ENCODE data around the gene MRPS30.
"Not testable (repeated sequence)": the region's sequence is repeated elsewhere in the genome, so short reads cannot be mapped to it uniquely, and the experiment has no call there.

MRPS30 gene

DNA sequence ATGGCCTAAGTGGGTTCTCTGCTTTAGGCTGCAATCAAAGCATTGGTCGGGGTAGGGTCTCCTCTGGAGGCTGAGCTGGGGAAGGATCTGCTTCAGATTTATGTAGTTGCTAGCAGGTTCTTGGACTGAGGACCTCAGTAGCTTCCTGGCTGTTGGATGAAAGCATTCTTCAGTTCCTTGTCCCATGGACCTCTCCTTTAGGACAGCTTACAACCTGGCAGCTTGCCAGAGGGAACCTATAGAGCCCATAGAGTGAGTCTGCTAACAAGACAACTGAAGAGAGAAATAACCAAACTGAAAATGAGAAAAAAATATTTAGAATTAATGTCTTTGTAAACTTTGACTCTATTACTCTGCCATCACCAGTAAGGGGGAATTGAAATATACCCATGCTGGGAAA lies 12.4 kb downstream of the MRPS30 start:
- no peak overlapping the region for H3K23ac ChIP-seq (ENCODE audit: low read length)
- no peak overlapping the region for H3K4me3 ChIP-seq (ENCODE audit: low read depth, low read length)
- no peak overlapping the region for H3K4ac ChIP-seq (ENCODE audit: low read depth, low read length)
- no peak overlapping the region for H2BK120ac ChIP-seq (ENCODE audit: insufficient read depth, low read length, poor library complexity)
- H4K8ac ChIP-seq (ENCODE audit: low read depth, low read length) = no peak overlapping the region
- H3K79me2 ChIP-seq (ENCODE audit: control insufficient read depth, insufficient read depth, low read length, poor library complexity) = no peaks in the 10 kb centered on the region
- no peak overlapping the region for H3K14ac ChIP-seq (ENCODE audit: low read length)
- no peak overlapping the region for H3K27ac ChIP-seq (ENCODE audit: low read depth, low read length)
- no peak overlapping the region for H2AFZ ChIP-seq (ENCODE audit: insufficient read depth, low read length, poor library complexity)
- peaks cover 1 to 4% of the 10 kb centered on the region in 2 experiments for H3K36me3 ChIP-seq (ENCODE audit: control insufficient read depth in 1 of 2, insufficient read depth in 2 of 2, low read length in 2 of 2)
- no peaks in the 10 kb centered on the region for H3K79me1 ChIP-seq (ENCODE audit: low read length)
- no peak for DNase-seq
- peak overlapping the region; percentile 62 for H4K12ac ChIP-seq (ENCODE audit: low read depth, low read length)
- H4K91ac ChIP-seq (ENCODE audit: low read depth, low read length) = no peak overlapping the region
- H2BK12ac ChIP-seq (ENCODE audit: low read length) = no peak overlapping the region
- H2AK5ac ChIP-seq (ENCODE audit: low read length) = no peak overlapping the region
- no CpG with 5 or more reads among the region's 1 CpG for WGBS (ENCODE audit: extremely low coverage, insufficient coverage, insufficient read length)
- no peak overlapping the region for H3K4me2 ChIP-seq (ENCODE audit: low read length)
- no peak overlapping the region for H3K9ac ChIP-seq (ENCODE audit: low read length)
- no peaks in the 10 kb centered on the region for H3K9me3 ChIP-seq (ENCODE audit: insufficient read depth, low read depth, low read length)
- H3K4me1 ChIP-seq (ENCODE audit: control insufficient read depth in 1 of 2, insufficient read depth in 2 of 2, low read length in 2 of 2) = no peaks in the 10 kb centered on the region
- H3K18ac ChIP-seq (ENCODE audit: low read length) = no peak overlapping the region
- H2BK5ac ChIP-seq (ENCODE audit: low read depth, low read length, poor library complexity) = no peak overlapping the region
- H3K27me3 ChIP-seq (ENCODE audit: insufficient read depth, low read length) = no peaks in the 10 kb centered on the region

DNA sequence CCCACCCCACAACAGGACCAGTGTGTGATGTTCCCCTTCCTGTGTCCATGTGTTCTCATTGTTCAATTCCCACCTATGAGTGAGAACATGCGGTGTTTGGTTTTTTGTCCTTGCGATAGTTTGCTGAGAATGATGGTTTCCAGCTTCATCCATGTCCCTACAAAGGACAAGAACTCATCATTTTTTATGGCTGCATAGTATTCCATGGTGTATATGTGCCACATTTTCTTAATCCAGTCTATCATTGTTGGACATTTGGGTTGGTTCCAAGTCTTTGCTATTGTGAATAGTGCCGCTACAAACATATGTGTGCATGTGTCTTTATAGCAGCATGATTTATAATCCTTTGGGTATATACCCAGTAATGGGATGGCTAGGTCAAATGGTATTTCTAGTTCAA lies 15.9 kb downstream of the MRPS30 start:
- H4K91ac ChIP-seq (ENCODE audit: low read depth, low read length); H3K36me3 ChIP-seq (ENCODE audit: control insufficient read depth in 1 of 2, insufficient read depth in 2 of 2, low read length in 2 of 2); H2AK5ac ChIP-seq (ENCODE audit: low read length); H2BK120ac ChIP-seq (ENCODE audit: insufficient read depth, low read length, poor library complexity); H2BK5ac ChIP-seq (ENCODE audit: low read depth, low read length, poor library complexity); H3K4me2 ChIP-seq (ENCODE audit: low read length); H2BK12ac ChIP-seq (ENCODE audit: low read length); H3K4me1 ChIP-seq (ENCODE audit: control insufficient read depth in 1 of 2, insufficient read depth in 2 of 2, low read length in 2 of 2); H3K4ac ChIP-seq (ENCODE audit: low read depth, low read length); H4K8ac ChIP-seq (ENCODE audit: low read depth, low read length); H3K14ac ChIP-seq (ENCODE audit: low read length); H3K4me3 ChIP-seq (ENCODE audit: low read depth, low read length); H4K12ac ChIP-seq (ENCODE audit: low read depth, low read length); H3K9ac ChIP-seq (ENCODE audit: low read length); H3K27me3 ChIP-seq (ENCODE audit: insufficient read depth, low read length); H3K79me2 ChIP-seq (ENCODE audit: control insufficient read depth, insufficient read depth, low read length, poor library complexity); H3K23ac ChIP-seq (ENCODE audit: low read length); H3K27ac ChIP-seq (ENCODE audit: low read depth, low read length); H3K9me3 ChIP-seq (ENCODE audit: insufficient read depth, low read depth, low read length); DNase-seq; H2AFZ ChIP-seq (ENCODE audit: insufficient read depth, low read length, poor library complexity); H3K18ac ChIP-seq (ENCODE audit: low read length); H3K79me1 ChIP-seq (ENCODE audit: low read length): not testable (repeated sequence)
- no CpG with 5 or more reads among the region's 3 CpGs for WGBS (ENCODE audit: extremely low coverage, insufficient coverage, insufficient read length)

DNA sequence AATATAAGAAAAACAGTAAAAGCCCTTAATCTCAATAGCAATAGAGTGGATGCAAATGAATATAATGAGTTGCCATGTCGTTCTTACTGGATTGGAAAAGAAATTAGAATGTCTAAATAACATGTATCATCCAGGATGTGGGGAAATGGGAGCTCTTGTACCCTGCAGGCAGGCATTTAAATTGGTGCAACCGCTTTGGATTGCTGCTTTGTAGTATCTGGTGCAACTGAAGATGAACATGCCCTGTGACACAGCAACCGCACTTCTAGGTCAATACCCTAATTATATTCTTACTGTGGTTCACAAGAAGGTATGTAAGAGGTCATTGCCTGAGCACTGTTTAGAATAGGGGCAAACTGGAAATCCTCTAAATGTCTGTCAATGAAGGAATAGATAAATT lies 18.9 kb downstream of the MRPS30 start:
- H4K91ac ChIP-seq (ENCODE audit: low read depth, low read length) = no peak overlapping the region
- H3K36me3 ChIP-seq (ENCODE audit: control insufficient read depth in 1 of 2, insufficient read depth in 2 of 2, low read length in 2 of 2) = no peaks in the 10 kb centered on the region
- no CpG with 5 or more reads among the region's 3 CpGs for WGBS (ENCODE audit: extremely low coverage, insufficient coverage, insufficient read length)
- no peaks in the 10 kb centered on the region for H3K9me3 ChIP-seq (ENCODE audit: insufficient read depth, low read depth, low read length)
- no peak overlapping the region for H3K14ac ChIP-seq (ENCODE audit: low read length)
- H3K23ac ChIP-seq (ENCODE audit: low read length) = no peak overlapping the region
- no peak overlapping the region for H3K18ac ChIP-seq (ENCODE audit: low read length)
- H4K12ac ChIP-seq (ENCODE audit: low read depth, low read length) = no peak overlapping the region
- no peak overlapping the region for H3K4me3 ChIP-seq (ENCODE audit: low read depth, low read length)
- H3K4ac ChIP-seq (ENCODE audit: low read depth, low read length) = no peak overlapping the region
- no peak overlapping the region for H2BK12ac ChIP-seq (ENCODE audit: low read length)
- no peak overlapping the region for H2AFZ ChIP-seq (ENCODE audit: insufficient read depth, low read length, poor library complexity)
- no peak overlapping the region for H3K9ac ChIP-seq (ENCODE audit: low read length)
- DNase-seq = no peak
- H4K8ac ChIP-seq (ENCODE audit: low read depth, low read length) = no peak overlapping the region
- H3K4me1 ChIP-seq (ENCODE audit: control insufficient read depth in 1 of 2, insufficient read depth in 2 of 2, low read length in 2 of 2) = peaks cover 0 to 2% of the 10 kb centered on the region in 2 experiments
- no peak overlapping the region for H3K27ac ChIP-seq (ENCODE audit: low read depth, low read length)
- H3K79me2 ChIP-seq (ENCODE audit: control insufficient read depth, insufficient read depth, low read length, poor library complexity) = no peaks in the 10 kb centered on the region
- H2BK120ac ChIP-seq (ENCODE audit: insufficient read depth, low read length, poor library complexity) = no peak overlapping the region
- H3K79me1 ChIP-seq (ENCODE audit: low read length) = no peaks in the 10 kb centered on the region
- H3K27me3 ChIP-seq (ENCODE audit: insufficient read depth, low read length) = no peaks in the 10 kb centered on the region
- no peak overlapping the region for H3K4me2 ChIP-seq (ENCODE audit: low read length)
- H2AK5ac ChIP-seq (ENCODE audit: low read length) = no peak overlapping the region
- no peak overlapping the region for H2BK5ac ChIP-seq (ENCODE audit: low read depth, low read length, poor library complexity)

DNA sequence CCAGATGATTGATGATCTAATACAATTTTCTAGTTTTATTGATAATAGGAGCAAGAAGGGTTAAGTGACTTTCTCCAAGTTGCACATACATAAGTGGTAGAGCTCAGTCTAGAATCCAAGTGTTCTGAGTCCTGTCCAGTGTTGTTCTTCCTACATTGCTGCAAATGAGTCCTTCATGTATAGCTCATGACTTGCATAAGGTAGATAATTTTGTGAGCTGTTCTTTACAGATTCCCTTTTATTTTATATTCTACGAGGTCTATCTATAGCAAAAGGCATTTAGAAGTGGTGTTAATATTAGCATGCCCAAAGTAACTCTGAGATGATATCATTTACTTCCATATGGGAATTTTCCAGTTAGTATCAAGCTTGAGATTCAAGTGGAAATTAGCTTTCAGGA lies 20.0 kb downstream of the MRPS30 start:
- no peak overlapping the region for H2BK120ac ChIP-seq (ENCODE audit: insufficient read depth, low read length, poor library complexity)
- H3K4ac ChIP-seq (ENCODE audit: low read depth, low read length) = no peak overlapping the region
- H3K4me3 ChIP-seq (ENCODE audit: low read depth, low read length) = no peak overlapping the region
- H3K79me2 ChIP-seq (ENCODE audit: control insufficient read depth, insufficient read depth, low read length, poor library complexity) = no peaks in the 10 kb centered on the region
- no peaks in the 10 kb centered on the region for H3K9me3 ChIP-seq (ENCODE audit: insufficient read depth, low read depth, low read length)
- no peak overlapping the region for H2BK12ac ChIP-seq (ENCODE audit: low read length)
- H3K27me3 ChIP-seq (ENCODE audit: insufficient read depth, low read length) = no peaks in the 10 kb centered on the region
- no peak overlapping the region for H3K4me2 ChIP-seq (ENCODE audit: low read length)
- H3K9ac ChIP-seq (ENCODE audit: low read length) = no peak overlapping the region
- no peak overlapping the region for H4K91ac ChIP-seq (ENCODE audit: low read depth, low read length)
- H2AK5ac ChIP-seq (ENCODE audit: low read length) = no peak overlapping the region
- H3K18ac ChIP-seq (ENCODE audit: low read length) = no peak overlapping the region
- peaks cover 0 to 2% of the 10 kb centered on the region in 2 experiments for H3K4me1 ChIP-seq (ENCODE audit: control insufficient read depth in 1 of 2, insufficient read depth in 2 of 2, low read length in 2 of 2)
- H3K79me1 ChIP-seq (ENCODE audit: low read length) = no peaks in the 10 kb centered on the region
- H2AFZ ChIP-seq (ENCODE audit: insufficient read depth, low read length, poor library complexity) = no peak overlapping the region
- no peaks in the 10 kb centered on the region for H3K36me3 ChIP-seq (ENCODE audit: control insufficient read depth in 1 of 2, insufficient read depth in 2 of 2, low read length in 2 of 2)
- no peak overlapping the region for H3K14ac ChIP-seq (ENCODE audit: low read length)
- DNase-seq = no peak
- no peak overlapping the region for H4K12ac ChIP-seq (ENCODE audit: low read depth, low read length)
- no peak overlapping the region for H3K23ac ChIP-seq (ENCODE audit: low read length)
- no CpG with 5 or more reads among the region's 1 CpG for WGBS (ENCODE audit: extremely low coverage, insufficient coverage, insufficient read length)
- H3K27ac ChIP-seq (ENCODE audit: low read depth, low read length) = no peak overlapping the region
- H2BK5ac ChIP-seq (ENCODE audit: low read depth, low read length, poor library complexity) = no peak overlapping the region
- H4K8ac ChIP-seq (ENCODE audit: low read depth, low read length) = no peak overlapping the region

Data from trophoblast cell (in vitro differentiated cells and primary cell).